H1 (cell line): Measurements from ENCODE around the gene THTPA. TPM values are rescaled to one million over a fixed set of nuclear protein-coding genes. Genes with fewer than 3 reads are reported as not detected.

Experiments used
- CTCF ChIA-PET: fragments of 300-600 bp; sonication (Branson Sonifier 250); formaldehyde crosslinking; loops from one replicate; lab custom pipeline; 2021; ENCODE audit not compliant: partially characterized antibody; lab: Charles Lee
- POLR2A ChIA-PET: fragments of 300-600 bp; sonication (Branson Sonifier 250); formaldehyde crosslinking; loops from one replicate; lab custom pipeline; 2021; ENCODE audit warnings: inconsistent platforms; ENCODE audit not compliant: partially characterized antibody; lab: Charles Lee
- DNase-seq, 2 experiments: peaks; one replicate each; pipeline versions ENCODE4 v3.0.0 to v3.0.0-alpha.2; 2010 to 2022; ENCODE audit warnings: low spot score in 2 of 2, low read depth in 1 of 2, mixed read lengths in 1 of 2
- FAIRE-seq: peaks from 2 replicates; lab custom pipeline; 2011; peaks lifted over from hg19 to GRCh38; lab: Jason Lieb, UNC
- H2AFZ ChIP-seq: 2 replicates; pipeline ENCODE4 v1.8.1; 2012; ENCODE audit warnings: low read length, inconsistent platforms
- H2AK5ac ChIP-seq: 2 replicates; pipeline ENCODE4 v1.6.1; 2013; ENCODE audit warnings: low read depth, low read length
- H2BK120ac ChIP-seq: replicated peaks from 2 replicates; pipeline ENCODE3; 2013; ENCODE audit warnings: low read depth, low read length, inconsistent platforms
- H2BK12ac ChIP-seq: 2 replicates; pipeline ENCODE4 v1.6.1; 2013; ENCODE audit warnings: low read depth, low read length
- H2BK15ac ChIP-seq: 2 replicates; pipeline ENCODE4 v1.6.1; 2013; ENCODE audit warnings: low read length
- H2BK20ac ChIP-seq: 2 replicates; pipeline ENCODE4 v1.6.1; 2013; ENCODE audit warnings: low read length
- H2BK5ac ChIP-seq: 2 replicates; pipeline ENCODE4 v1.6.1; 2013; ENCODE audit warnings: low read depth, low read length
- H3K14ac ChIP-seq: 2 replicates; pipeline ENCODE4 v1.6.1; 2013; ENCODE audit warnings: inconsistent platforms; ENCODE audit not compliant: insufficient read length
- H3K18ac ChIP-seq: 2 replicates; pipeline ENCODE4 v1.6.1; 2013; ENCODE audit warnings: low read length; ENCODE audit errors: extremely low read depth
- H3K23ac ChIP-seq: 2 replicates; pipeline ENCODE4 v1.6.1; 2013; ENCODE audit warnings: inconsistent platforms; ENCODE audit not compliant: insufficient read length
- H3K23me2 ChIP-seq: 2 replicates; pipeline ENCODE4 v1.6.1; 2013; ENCODE audit warnings: low read depth, low read length
- H3K27ac ChIP-seq: 2 replicates; pipeline ENCODE4 v1.6.1; 2011; ENCODE audit warnings: low read depth, low read length, inconsistent platforms
- H3K27me3 ChIP-seq, 4 experiments: replicated peaks in 1 of 4; 1 replicate in 1 of 4; 2 replicates in 3 of 4; pipeline versions ENCODE4 v1.6.1 to v1.8.1; 2011 to 2013; ENCODE audit warnings: low read length in 3 of 4, mild to moderate bottlenecking in 3 of 4, inconsistent platforms in 2 of 4, mixed read lengths in 2 of 4, moderate library complexity in 1 of 4; ENCODE audit not compliant: control insufficient read depth in 3 of 4, insufficient read depth in 3 of 4; ENCODE audit errors: extremely low read depth in 1 of 4
- H3K36me3 ChIP-seq, 4 experiments: 2 replicates each; pipeline versions ENCODE4 v1.6.1 to v1.8.1; 2011 to 2013; ENCODE audit warnings: mild to moderate bottlenecking in 4 of 4, low read length in 3 of 4, moderate library complexity in 2 of 4, control low read depth in 1 of 4, inconsistent platforms in 1 of 4; ENCODE audit not compliant: insufficient read depth in 4 of 4, control insufficient read depth in 2 of 4
- H3K4ac ChIP-seq: replicated peaks from 2 replicates; pipeline ENCODE3; 2013; ENCODE audit warnings: low read length, low read depth, mixed read lengths, inconsistent platforms; ENCODE audit not compliant: insufficient read length
- H3K4me1 ChIP-seq, 4 experiments: replicated peaks in 1 of 4; 1 replicate in 1 of 4; 2 replicates in 3 of 4; pipeline versions ENCODE4 v1.6.1 to v1.8.1; 2011 to 2013; ENCODE audit warnings: low read length in 3 of 4, inconsistent platforms in 2 of 4, mixed read lengths in 1 of 4; ENCODE audit not compliant: insufficient read depth in 4 of 4, control insufficient read depth in 3 of 4
- H3K4me2 ChIP-seq, 2 experiments: 2 replicates each; pipeline versions ENCODE4 v1.6.1 to v1.8.1; 2011 to 2013; ENCODE audit warnings: low read depth in 2 of 2, low read length in 2 of 2, control low read depth in 1 of 2, inconsistent platforms in 1 of 2, mild to moderate bottlenecking in 1 of 2; ENCODE audit not compliant: insufficient read depth in 1 of 2
- H3K4me3 ChIP-seq, 4 experiments: fragments of 200-600, 300-600 bp in 1 of 4; sonication (generic), shearing (Covaris generic), sonication (Bioruptor Twin) in 1 of 4; 2 replicates each; pipeline versions ENCODE4 v1.5.1 to v1.8.1; 2011 to 2016; ENCODE audit warnings: low read length in 4 of 4, low read depth in 3 of 4, control low read depth in 2 of 4, inconsistent platforms in 2 of 4, mild to moderate bottlenecking in 2 of 4, mixed read lengths in 1 of 4, moderate library complexity in 1 of 4; ENCODE audit not compliant: insufficient read depth in 2 of 4; ENCODE audit errors: extremely low read depth in 1 of 4
- H3K56ac ChIP-seq: replicated peaks from 2 replicates; pipeline ENCODE3; 2013; ENCODE audit warnings: low read depth, mild to moderate bottlenecking, mixed read lengths, low read length, inconsistent platforms; ENCODE audit not compliant: insufficient read length
- H3K79me1 ChIP-seq: 2 replicates; pipeline ENCODE4 v1.6.1; 2013; ENCODE audit warnings: low read depth, low read length, control low read depth
- H3K79me2 ChIP-seq, 2 experiments: 2 replicates each; pipeline versions ENCODE4 v1.6.1 to v1.8.1; 2012 to 2013; ENCODE audit warnings: low read length in 2 of 2, mild to moderate bottlenecking in 2 of 2, inconsistent platforms in 1 of 2; ENCODE audit not compliant: insufficient read depth in 2 of 2, control insufficient read depth in 1 of 2
- H3K9ac ChIP-seq, 4 experiments: replicated peaks in 1 of 4; 1 replicate in 1 of 4; 2 replicates in 3 of 4; pipeline versions ENCODE4 v1.6.1 to v1.8.1; 2011 to 2013; ENCODE audit warnings: low read depth in 3 of 4, low read length in 3 of 4, control low read depth in 2 of 4, mild to moderate bottlenecking in 2 of 4, moderate library complexity in 2 of 4, inconsistent platforms in 1 of 4; ENCODE audit errors: extremely low read depth in 1 of 4
- H3K9me3 ChIP-seq, 2 experiments: 2 replicates each; pipeline versions ENCODE4 v1.6.1 to v1.8.1; 2012 to 2013; ENCODE audit warnings: mild to moderate bottlenecking in 2 of 2, moderate library complexity in 2 of 2, control low read depth in 1 of 2, inconsistent platforms in 1 of 2, low read depth in 1 of 2, low read length in 1 of 2, mixed read lengths in 1 of 2; ENCODE audit not compliant: insufficient read depth in 2 of 2
- H4K20me1 ChIP-seq, 2 experiments: replicated peaks in 1 of 2; 2 replicates each; pipeline versions ENCODE3 to v1.8.1; 2011 to 2013; ENCODE audit warnings: inconsistent platforms in 2 of 2, low read length in 2 of 2, mild to moderate bottlenecking in 1 of 2; ENCODE audit not compliant: insufficient read depth in 2 of 2, control insufficient read depth in 1 of 2
- H4K5ac ChIP-seq: 2 replicates; pipeline ENCODE4 v1.6.1; 2013; ENCODE audit warnings: low read length, low read depth, mixed read lengths, inconsistent platforms; ENCODE audit not compliant: insufficient read length
- H4K8ac ChIP-seq: 2 replicates; pipeline ENCODE4 v1.8.0; 2013; ENCODE audit warnings: mild to moderate bottlenecking, moderate library complexity, low read length, inconsistent platforms; ENCODE audit not compliant: insufficient read depth; ENCODE audit errors: extremely low read depth
- H4K91ac ChIP-seq: replicated peaks from 2 replicates; pipeline ENCODE3; 2013; ENCODE audit warnings: low read length, mixed read lengths, inconsistent platforms; ENCODE audit not compliant: insufficient read length
- CEBPB ChIP-seq: IDR thresholded peaks from 2 replicates; pipeline ENCODE4 v1.6.1; 2012; ENCODE audit warnings: low read depth, low read length
- JUND ChIP-seq: IDR thresholded peaks from 2 replicates; pipeline ENCODE4 v1.6.1; 2011; ENCODE audit warnings: mild to moderate bottlenecking, improper control_type of control experiment, low read length
- KDM4A ChIP-seq: IDR thresholded peaks from one replicate; pipeline ENCODE4 v1.7.1; 2012; ENCODE audit warnings: low read depth, mild to moderate bottlenecking, moderate library complexity, low read length, inconsistent platforms; ENCODE audit not compliant: severe bottlenecking
- MAFK ChIP-seq: IDR thresholded peaks from 2 replicates; pipeline ENCODE4 v1.6.1; 2012; ENCODE audit warnings: low read depth, mild to moderate bottlenecking, improper control_type of control experiment, low read length
- SUZ12 ChIP-seq: fragments of 200-600 bp; sonication (generic); IDR thresholded peaks from 2 replicates; pipeline ENCODE4 v1.6.1; 2012; ENCODE audit warnings: mild to moderate bottlenecking, inconsistent platforms, low read length, moderate library complexity, mixed read lengths
- WGBS, 2 experiments: shearing (Covaris generic) in 1 of 2; methylation state at CpG; one replicate each; pipeline versions ENCODE4 v1.1.6 to v1.1.7; 2013 to 2015; ENCODE audit warnings: low lambda C conversion rate in 2 of 2, mixed read lengths in 2 of 2, inconsistent platforms in 1 of 2, low coverage in 1 of 2, missing lambda C conversion rate in 1 of 2; ENCODE audit not compliant: insufficient replicate concordance in 2 of 2, insufficient coverage in 1 of 2, insufficient read length in 1 of 2; ENCODE audit errors: extremely low coverage in 1 of 2, missing lambda C conversion rate in 1 of 2; 5-methylcytosine and 5-hydroxymethylcytosine counted together
- polyA plus RNA-seq, 7 experiments: library from polyadenylated mRNA; depleted of rRNA in 3 of 7; stranded (reverse) in 5 of 7; unstranded in 2 of 7; fragments of >200 nt in 5 of 7; fragments of 200-250 nt in 2 of 7; gene quantifications; 1 replicate in 5 of 7; 2 replicates in 1 of 7; 4 replicates in 1 of 7; pipeline versions ENCODE4 v1.2.1 to v1.2.3, GENCODE V29; 2011 to 2013; ENCODE audit warnings: missing spikeins in 2 of 7, mixed read lengths in 2 of 7
- total RNA-seq: library from RNA; stranded (reverse); fragmentation: NEBNext Ultra II Directional; extraction: Animal tissue kit (Norgen Biotek cat#: 25700); gene quantifications from 2 replicates; pipeline ENCODE4 v1.2.1, GENCODE V29; 2021

Gene THTPA
- total and polyA plus RNA-seq, 2 of the 8 experiments (the other 6 are each of a cell fraction or from before 2014, with no cell fraction given) = 16.6 to 19.0 TPM

DNA sequence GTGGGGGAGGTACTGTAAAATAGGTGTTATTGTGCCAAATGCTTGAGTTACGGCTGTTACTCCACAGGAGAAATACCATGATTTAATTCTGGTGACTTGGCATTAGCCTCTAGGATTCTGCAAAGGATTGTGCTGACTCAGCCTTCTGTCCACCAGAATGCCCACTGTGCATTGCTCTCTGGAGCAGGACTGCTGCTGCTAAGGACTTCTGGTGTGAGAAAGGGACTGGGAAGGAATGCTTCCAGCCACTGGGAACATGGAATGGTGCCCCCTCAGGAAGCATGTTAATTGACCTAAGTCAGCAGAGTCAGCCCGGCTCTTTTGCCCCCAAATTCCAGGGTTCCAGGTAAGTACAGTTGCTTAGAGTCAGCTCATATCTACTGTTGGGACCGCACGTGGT, 37.4 kb upstream of the THTPA start:
- Histone ChIP-seq H2AK5ac (peak overlapping the region; percentile 3; the same call in 1 of the 2 replicates), H3K27me3 (peaks cover 0 to 4% (median 0%) of the 10 kb centered on the region in 4 experiments; a peak in 1 of 7 replicates), H3K23me2 (no peaks in the 10 kb centered on the region), H3K4me3 (no peak overlapping the region), H3K79me2 (no peaks in the 10 kb centered on the region), H2BK20ac (no peak overlapping the region), H2AFZ (no peak overlapping the region), H4K5ac (no peak overlapping the region), H3K18ac (no peak overlapping the region), H2BK15ac (0 out of 2 replicates have a peak overlapping the region, but pooled peaks have one; percentile 6), H3K9ac (no peak overlapping the region; a peak in 1 of 7 replicates), H3K23ac (no peak overlapping the region), H2BK120ac (no peak overlapping the region), H3K27ac (no peak overlapping the region), H4K91ac (no peak overlapping the region), H4K20me1 (no peaks in the 10 kb centered on the region), H3K9me3 (no peaks in the 10 kb centered on the region), H2BK5ac (no peak overlapping the region), H3K56ac (no peak overlapping the region), H3K79me1 (no peaks in the 10 kb centered on the region), H2BK12ac (no peak overlapping the region), H3K14ac (no peak overlapping the region), H3K4me2 (peak overlapping the region in 1 of 2 experiments; percentile 3; a peak in 1 of 4 replicates), H3K4ac (no peak overlapping the region), H4K8ac (no peak overlapping the region), H3K36me3 (peaks cover 0 to 7% (median 0%) of the 10 kb centered on the region in 4 experiments; a peak in 3 of 8 replicates), H3K4me1 (peaks cover 7 to 10% (median 9%) of the 10 kb centered on the region in 4 experiments)
- CTCF ChIA-PET = interaction anchor here (0.7 to 70.5 kb wide), 8 partner anchors 9 to 165 kb away, joined by 3 to 2092 read pairs (median 11); partner anchors contain the start of genes AP1G2, NGDN, THTPA and ZFHX2
- WGBS, 2 experiments = 75% methylated on average over 4 of the region's 4 CpGs; no CpG with 5 or more reads in 1 of the 2 experiments
- DNase-seq = peak in 1 of 2 experiments; percentile 54
- POLR2A ChIA-PET = interaction anchor here (1.1 to 48.3 kb wide), 4 partner anchors 29 to 41 kb away, joined by 5 to 1523 read pairs (median 9); partner anchors contain the start of genes AP1G2, THTPA and ZFHX2
- no peak for FAIRE-seq
- TF ChIP-seq KDM4A (no peak), SUZ12 (no peak), CEBPB (no peak), MAFK (peak; percentile 98), JUND (no peak)
